ENCODE measurements around the gene INHBA.

DNA sequence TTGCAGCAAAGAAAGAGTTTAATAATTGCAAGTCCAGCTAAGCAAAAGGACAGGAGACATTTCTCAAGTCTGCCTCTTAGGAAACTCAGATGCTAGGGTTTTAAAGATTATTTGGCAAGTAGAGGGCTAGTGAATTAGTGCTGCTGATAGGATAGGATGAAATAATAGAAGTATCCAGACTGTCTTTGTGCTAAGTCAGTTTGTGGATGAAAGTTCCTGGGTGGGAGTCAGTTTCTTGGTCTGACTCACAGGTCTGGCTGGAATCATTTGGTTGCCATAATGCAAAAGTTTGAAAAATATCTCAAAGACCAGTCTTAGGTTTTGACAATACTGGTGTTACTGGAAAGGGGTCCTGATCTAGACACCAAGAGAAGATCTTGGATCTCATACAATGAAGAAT, 42.6 kb upstream of the INHBA start:
- TF ChIP-seq, protein P1, sequence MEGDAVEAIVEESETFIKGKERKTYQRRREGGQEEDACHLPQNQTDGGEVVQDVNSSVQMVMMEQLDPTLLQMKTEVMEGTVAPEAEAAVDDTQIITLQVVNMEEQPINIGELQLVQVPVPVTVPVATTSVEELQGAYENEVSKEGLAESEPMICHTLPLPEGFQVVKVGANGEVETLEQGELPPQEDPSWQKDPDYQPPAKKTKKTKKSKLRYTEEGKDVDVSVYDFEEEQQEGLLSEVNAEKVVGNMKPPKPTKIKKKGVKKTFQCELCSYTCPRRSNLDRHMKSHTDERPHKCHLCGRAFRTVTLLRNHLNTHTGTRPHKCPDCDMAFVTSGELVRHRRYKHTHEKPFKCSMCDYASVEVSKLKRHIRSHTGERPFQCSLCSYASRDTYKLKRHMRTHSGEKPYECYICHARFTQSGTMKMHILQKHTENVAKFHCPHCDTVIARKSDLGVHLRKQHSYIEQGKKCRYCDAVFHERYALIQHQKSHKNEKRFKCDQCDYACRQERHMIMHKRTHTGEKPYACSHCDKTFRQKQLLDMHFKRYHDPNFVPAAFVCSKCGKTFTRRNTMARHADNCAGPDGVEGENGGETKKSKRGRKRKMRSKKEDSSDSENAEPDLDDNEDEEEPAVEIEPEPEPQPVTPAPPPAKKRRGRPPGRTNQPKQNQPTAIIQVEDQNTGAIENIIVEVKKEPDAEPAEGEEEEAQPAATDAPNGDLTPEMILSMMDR (conservative IDR thresholded peaks at IDR 0.05; ENCODE audit: low read depth in 2 of 2): no peak
- TF ChIP-seq EZH2 (IDR thresholded peaks at IDR 0.05; ENCODE audit: low read depth, unreplicated experiment) (no peak), ZNF114 (CRISPR knock-in tag; IDR thresholded peaks at IDR 0.05) (no peak), POLR2AphosphoS5 (IDR thresholded peaks at IDR 0.05; ENCODE audit: low read depth) (no peak), EZH2phosphoT487 (IDR thresholded peaks at IDR 0.05; ENCODE audit: unreplicated experiment) (no peak), STAT1 (IDR thresholded peaks at IDR 0.05; ENCODE audit: unreplicated experiment) (no peak), CREB1 (CRISPR knock-in tag; IDR thresholded peaks at IDR 0.05; ENCODE audit: low read depth) (no peak)
- TF ChIP-seq, protein P2, sequence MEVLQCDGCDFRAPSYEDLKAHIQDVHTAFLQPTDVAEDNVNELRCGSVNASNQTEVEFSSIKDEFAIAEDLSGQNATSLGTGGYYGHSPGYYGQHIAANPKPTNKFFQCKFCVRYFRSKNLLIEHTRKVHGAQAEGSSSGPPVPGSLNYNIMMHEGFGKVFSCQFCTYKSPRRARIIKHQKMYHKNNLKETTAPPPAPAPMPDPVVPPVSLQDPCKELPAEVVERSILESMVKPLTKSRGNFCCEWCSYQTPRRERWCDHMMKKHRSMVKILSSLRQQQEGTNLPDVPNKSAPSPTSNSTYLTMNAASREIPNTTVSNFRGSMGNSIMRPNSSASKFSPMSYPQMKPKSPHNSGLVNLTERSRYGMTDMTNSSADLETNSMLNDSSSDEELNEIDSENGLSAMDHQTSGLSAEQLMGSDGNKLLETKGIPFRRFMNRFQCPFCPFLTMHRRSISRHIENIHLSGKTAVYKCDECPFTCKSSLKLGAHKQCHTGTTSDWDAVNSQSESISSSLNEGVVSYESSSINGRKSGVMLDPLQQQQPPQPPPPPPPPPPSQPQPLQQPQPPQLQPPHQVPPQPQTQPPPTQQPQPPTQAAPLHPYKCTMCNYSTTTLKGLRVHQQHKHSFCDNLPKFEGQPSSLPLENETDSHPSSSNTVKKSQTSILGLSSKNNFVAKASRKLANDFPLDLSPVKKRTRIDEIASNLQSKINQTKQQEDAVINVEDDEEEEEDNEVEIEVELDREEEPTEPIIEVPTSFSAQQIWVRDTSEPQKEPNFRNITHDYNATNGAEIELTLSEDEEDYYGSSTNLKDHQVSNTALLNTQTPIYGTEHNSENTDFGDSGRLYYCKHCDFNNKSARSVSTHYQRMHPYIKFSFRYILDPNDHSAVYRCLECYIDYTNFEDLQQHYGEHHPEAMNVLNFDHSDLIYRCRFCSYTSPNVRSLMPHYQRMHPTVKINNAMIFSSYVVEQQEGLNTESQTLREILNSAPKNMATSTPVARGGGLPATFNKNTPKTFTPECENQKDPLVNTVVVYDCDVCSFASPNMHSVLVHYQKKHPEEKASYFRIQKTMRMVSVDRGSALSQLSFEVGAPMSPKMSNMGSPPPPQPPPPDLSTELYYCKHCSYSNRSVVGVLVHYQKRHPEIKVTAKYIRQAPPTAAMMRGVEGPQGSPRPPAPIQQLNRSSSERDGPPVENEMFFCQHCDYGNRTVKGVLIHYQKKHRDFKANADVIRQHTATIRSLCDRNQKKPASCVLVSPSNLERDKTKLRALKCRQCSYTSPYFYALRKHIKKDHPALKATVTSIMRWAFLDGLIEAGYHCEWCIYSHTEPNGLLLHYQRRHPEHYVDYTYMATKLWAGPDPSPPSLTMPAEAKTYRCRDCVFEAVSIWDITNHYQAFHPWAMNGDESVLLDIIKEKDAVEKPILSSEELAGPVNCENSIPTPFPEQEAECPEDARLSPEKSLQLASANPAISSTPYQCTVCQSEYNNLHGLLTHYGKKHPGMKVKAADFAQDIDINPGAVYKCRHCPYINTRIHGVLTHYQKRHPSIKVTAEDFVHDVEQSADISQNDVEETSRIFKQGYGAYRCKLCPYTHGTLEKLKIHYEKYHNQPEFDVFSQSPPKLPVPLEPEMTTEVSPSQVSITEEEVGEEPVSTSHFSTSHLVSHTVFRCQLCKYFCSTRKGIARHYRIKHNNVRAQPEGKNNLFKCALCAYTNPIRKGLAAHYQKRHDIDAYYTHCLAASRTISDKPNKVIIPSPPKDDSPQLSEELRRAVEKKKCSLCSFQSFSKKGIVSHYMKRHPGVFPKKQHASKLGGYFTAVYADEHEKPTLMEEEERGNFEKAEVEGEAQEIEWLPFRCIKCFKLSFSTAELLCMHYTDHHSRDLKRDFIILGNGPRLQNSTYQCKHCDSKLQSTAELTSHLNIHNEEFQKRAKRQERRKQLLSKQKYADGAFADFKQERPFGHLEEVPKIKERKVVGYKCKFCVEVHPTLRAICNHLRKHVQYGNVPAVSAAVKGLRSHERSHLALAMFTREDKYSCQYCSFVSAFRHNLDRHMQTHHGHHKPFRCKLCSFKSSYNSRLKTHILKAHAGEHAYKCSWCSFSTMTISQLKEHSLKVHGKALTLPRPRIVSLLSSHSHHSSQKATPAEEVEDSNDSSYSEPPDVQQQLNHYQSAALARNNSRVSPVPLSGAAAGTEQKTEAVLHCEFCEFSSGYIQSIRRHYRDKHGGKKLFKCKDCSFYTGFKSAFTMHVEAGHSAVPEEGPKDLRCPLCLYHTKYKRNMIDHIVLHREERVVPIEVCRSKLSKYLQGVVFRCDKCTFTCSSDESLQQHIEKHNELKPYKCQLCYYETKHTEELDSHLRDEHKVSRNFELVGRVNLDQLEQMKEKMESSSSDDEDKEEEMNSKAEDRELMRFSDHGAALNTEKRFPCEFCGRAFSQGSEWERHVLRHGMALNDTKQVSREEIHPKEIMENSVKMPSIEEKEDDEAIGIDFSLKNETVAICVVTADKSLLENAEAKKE (CRISPR knock-in tag; IDR thresholded peaks at IDR 0.05): no peak
- TF ChIP-seq, protein P3, sequence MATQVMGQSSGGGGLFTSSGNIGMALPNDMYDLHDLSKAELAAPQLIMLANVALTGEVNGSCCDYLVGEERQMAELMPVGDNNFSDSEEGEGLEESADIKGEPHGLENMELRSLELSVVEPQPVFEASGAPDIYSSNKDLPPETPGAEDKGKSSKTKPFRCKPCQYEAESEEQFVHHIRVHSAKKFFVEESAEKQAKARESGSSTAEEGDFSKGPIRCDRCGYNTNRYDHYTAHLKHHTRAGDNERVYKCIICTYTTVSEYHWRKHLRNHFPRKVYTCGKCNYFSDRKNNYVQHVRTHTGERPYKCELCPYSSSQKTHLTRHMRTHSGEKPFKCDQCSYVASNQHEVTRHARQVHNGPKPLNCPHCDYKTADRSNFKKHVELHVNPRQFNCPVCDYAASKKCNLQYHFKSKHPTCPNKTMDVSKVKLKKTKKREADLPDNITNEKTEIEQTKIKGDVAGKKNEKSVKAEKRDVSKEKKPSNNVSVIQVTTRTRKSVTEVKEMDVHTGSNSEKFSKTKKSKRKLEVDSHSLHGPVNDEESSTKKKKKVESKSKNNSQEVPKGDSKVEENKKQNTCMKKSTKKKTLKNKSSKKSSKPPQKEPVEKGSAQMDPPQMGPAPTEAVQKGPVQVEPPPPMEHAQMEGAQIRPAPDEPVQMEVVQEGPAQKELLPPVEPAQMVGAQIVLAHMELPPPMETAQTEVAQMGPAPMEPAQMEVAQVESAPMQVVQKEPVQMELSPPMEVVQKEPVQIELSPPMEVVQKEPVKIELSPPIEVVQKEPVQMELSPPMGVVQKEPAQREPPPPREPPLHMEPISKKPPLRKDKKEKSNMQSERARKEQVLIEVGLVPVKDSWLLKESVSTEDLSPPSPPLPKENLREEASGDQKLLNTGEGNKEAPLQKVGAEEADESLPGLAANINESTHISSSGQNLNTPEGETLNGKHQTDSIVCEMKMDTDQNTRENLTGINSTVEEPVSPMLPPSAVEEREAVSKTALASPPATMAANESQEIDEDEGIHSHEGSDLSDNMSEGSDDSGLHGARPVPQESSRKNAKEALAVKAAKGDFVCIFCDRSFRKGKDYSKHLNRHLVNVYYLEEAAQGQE (IDR thresholded peaks at IDR 0.05; ENCODE audit: unreplicated experiment): no peak
- TF ChIP-seq, protein P4, sequence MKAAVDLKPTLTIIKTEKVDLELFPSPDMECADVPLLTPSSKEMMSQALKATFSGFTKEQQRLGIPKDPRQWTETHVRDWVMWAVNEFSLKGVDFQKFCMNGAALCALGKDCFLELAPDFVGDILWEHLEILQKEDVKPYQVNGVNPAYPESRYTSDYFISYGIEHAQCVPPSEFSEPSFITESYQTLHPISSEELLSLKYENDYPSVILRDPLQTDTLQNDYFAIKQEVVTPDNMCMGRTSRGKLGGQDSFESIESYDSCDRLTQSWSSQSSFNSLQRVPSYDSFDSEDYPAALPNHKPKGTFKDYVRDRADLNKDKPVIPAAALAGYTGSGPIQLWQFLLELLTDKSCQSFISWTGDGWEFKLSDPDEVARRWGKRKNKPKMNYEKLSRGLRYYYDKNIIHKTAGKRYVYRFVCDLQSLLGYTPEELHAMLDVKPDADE (IDR thresholded peaks at IDR 0.05): no peak
